ENCODE data around the gene SOX15.
A peak's percentile ranks its signal among the peaks of the same experiment; 100 is the strongest.
"Not testable (repeated sequence)": the region's sequence is repeated elsewhere in the genome, so short reads cannot be mapped to it uniquely, and the experiment has no call there.

The SOX15 gene

GRCh38 chr17:7589891-7590691 is at the start of gene SOX15:
SOX15 (minus strand) TSS chr17:7590094; CDS start chr17:7589676, 418 bp downstream.
- DNase-seq, result no peak

- no peak for DNase-seq
Observed at GRCh38 chr17:7636163-7636562, 46.3 kb upstream of the SOX15 start.

- no peak for DNase-seq
Observed at GRCh38 chr17:7634384-7634783, 44.5 kb upstream of the SOX15 start.

GRCh38 chr17:7633093-7633492 is 43.2 kb upstream of the SOX15 start:
- DNase-seq, result no peak

GRCh38 chr17:7632492-7632894 is 42.6 kb upstream of the SOX15 start:
- peak; percentile 57 for DNase-seq

- no peak for DNase-seq
Observed at GRCh38 chr17:7631398-7632380, 41.8 kb upstream of the SOX15 start.

- DNase-seq, result no peak
Observed at GRCh38 chr17:7629939-7630571, 40.2 kb upstream of the SOX15 start, which contains the start of gene SHBG. SHBG (plus strand) TSS chr17:7630135; CDS start chr17:7630173, 38 bp downstream.

GRCh38 chr17:7627250-7628121 is 37.6 kb upstream of the SOX15 start, which contains the start of gene SAT2:
SAT2 (minus strand) TSS chr17:7627821; CDS start chr17:7627635, 186 bp downstream.
- peak; percentile 79 for DNase-seq

- DNase-seq, result no peak
Observed at GRCh38 chr17:7626956-7627249, 37.0 kb upstream of the SOX15 start.

GRCh38 chr17:7626307-7626706 is 36.4 kb upstream of the SOX15 start:
- no peak for DNase-seq

GRCh38 chr17:7625749-7626148 is 35.9 kb upstream of the SOX15 start:
- not testable (repeated sequence) for DNase-seq

- no peak for DNase-seq
Observed at GRCh38 chr17:7623661-7624060, 33.8 kb upstream of the SOX15 start.

- DNase-seq, result no peak
Observed at GRCh38 chr17:7620835-7621234, 30.9 kb upstream of the SOX15 start.

GRCh38 chr17:7618608-7619007 is 28.7 kb upstream of the SOX15 start:
- DNase-seq, result no peak

- DNase-seq, result no peak
Observed at GRCh38 chr17:7615265-7615747, 25.4 kb upstream of the SOX15 start.

GRCh38 chr17:7614425-7615264 is 24.8 kb upstream of the SOX15 start, which contains the start of gene FXR2:
FXR2 (minus strand) TSS chr17:7614897; CDS start chr17:7614532, 365 bp downstream.
- DNase-seq, result peak; percentile 100

GRCh38 chr17:7613769-7614424 is 24.0 kb upstream of the SOX15 start:
- no peak for DNase-seq

- DNase-seq, result no peak
Observed at GRCh38 chr17:7612294-7612640, 22.4 kb upstream of the SOX15 start.

GRCh38 chr17:7611635-7612293 is 21.9 kb upstream of the SOX15 start:
- DNase-seq, result no peak

GRCh38 chr17:7610641-7611040 is 20.7 kb upstream of the SOX15 start:
- no peak for DNase-seq

All from GDM1 (cell line).